HepG2 (cell line): ENCODE results near the gene SLC5A6. TPM values are rescaled to one million over a fixed set of nuclear protein-coding genes. Genes with fewer than 3 reads are reported as not detected.

Experiments used
- DNMT3B ChIP-seq: conservative IDR thresholded peaks from 2 replicates; pipeline ENCODE4 v1.6.1; 2016; ENCODE audit warnings: missing biosample characterization, control low read depth
- GTF3A ChIP-seq: sonication (generic); formaldehyde crosslinking; conservative IDR thresholded peaks from 2 replicates; pipeline ENCODE4 v1.4.0; 2020; ENCODE audit warnings: mild to moderate bottlenecking, missing genetic modification reagents
- HIVEP1 ChIP-seq: sonication (generic); formaldehyde crosslinking; IDR thresholded peaks from 2 replicates; pipeline ENCODE4 v1.4.0; 2020; ENCODE audit warnings: mild to moderate bottlenecking, missing genetic modification reagents
- MXI1 ChIP-seq: IDR thresholded peaks from 3 replicates; pipeline ENCODE4 v1.6.1; 2012; ENCODE audit warnings: low read depth, low read length, inconsistent platforms, borderline replicate concordance
- NR1H2 ChIP-seq: sonication (generic); formaldehyde crosslinking; IDR thresholded peaks from 2 replicates; pipeline ENCODE4 v1.8.1; 2022; ENCODE audit warnings: low read depth, missing genetic modification reagents, borderline replicate concordance
- PHF8 ChIP-seq: sonication (generic); formaldehyde crosslinking; IDR thresholded peaks from 2 replicates; pipeline ENCODE4 v1.5.0; 2020; ENCODE audit warnings: missing genetic modification reagents
- POLR2G ChIP-seq: fragments of 200-400 bp; formaldehyde crosslinking; IDR thresholded peaks from 2 replicates; pipeline ENCODE4 v1.6.1; 2018; ENCODE audit warnings: mild to moderate bottlenecking, low read depth, low read length, moderate library complexity
- RCOR2 ChIP-seq: IDR thresholded peaks from 2 replicates; pipeline ENCODE4 v1.6.1; 2016; ENCODE audit warnings: missing biosample characterization, missing genetic modification reagents
- REST ChIP-seq, 2 experiments: IDR thresholded peaks; 2 replicates each; pipeline ENCODE4 v1.6.1; 2011 to 2012; ENCODE audit warnings: low read length in 2 of 2, borderline replicate concordance in 1 of 2, low read depth in 1 of 2, mild to moderate bottlenecking in 1 of 2, moderate library complexity in 1 of 2
- SP4 ChIP-seq: sonication (generic); formaldehyde crosslinking; IDR thresholded peaks from 2 replicates; pipeline ENCODE4 v1.8.1; 2023; ENCODE audit warnings: mild to moderate bottlenecking, missing genetic modification reagents
- SPEN ChIP-seq: sonication (generic); formaldehyde crosslinking; IDR thresholded peaks from 2 replicates; pipeline ENCODE4 v1.5.1; 2020; ENCODE audit warnings: low read depth, mild to moderate bottlenecking, missing genetic modification reagents
- YEATS4 ChIP-seq: sonication (generic); formaldehyde crosslinking; IDR thresholded peaks from 2 replicates; pipeline ENCODE4 v1.4.0; 2020; ENCODE audit warnings: missing genetic modification reagents, borderline replicate concordance
- ZFP36 ChIP-seq: fragments of 150-350 bp; IDR thresholded peaks from 2 replicates; pipeline ENCODE4 v1.6.1; 2018; ENCODE audit warnings: borderline replicate concordance, low read length, low read depth; ENCODE audit not compliant: partially characterized antibody
- ZNF17 ChIP-seq: sonication (generic); formaldehyde crosslinking; IDR thresholded peaks from 2 replicates; pipeline ENCODE4 v1.5.0; 2020; ENCODE audit warnings: mild to moderate bottlenecking, missing genetic modification reagents
- ZNF510 ChIP-seq: sonication (generic); formaldehyde crosslinking; IDR thresholded peaks from 2 replicates; pipeline ENCODE4 v1.4.0; 2020; ENCODE audit warnings: low read depth, mild to moderate bottlenecking, missing genetic modification reagents
- ZNF530 ChIP-seq: sonication (generic); formaldehyde crosslinking; IDR thresholded peaks from 2 replicates; pipeline ENCODE4 v1.5.0; 2020; ENCODE audit warnings: low read depth, mild to moderate bottlenecking, missing genetic modification reagents
- ZNF792 ChIP-seq: IDR thresholded peaks from 2 replicates; pipeline ENCODE4 v1.6.1; 2016
- polyA plus RNA-seq, 8 experiments: library from polyadenylated mRNA; depleted of rRNA in 3 of 8; stranded (reverse) in 7 of 8; unstranded in 1 of 8; fragments of >200 nt; fragmentation: Illumina TruSeq in 4 of 8; extraction: Trizol in 4 of 8; gene quantifications; 2 replicates each; pipeline versions ENCODE4 v1.2.1 to v1.2.3, GENCODE V29; 2011 to 2016; ENCODE audit warnings: low read depth in 4 of 8, missing spikeins in 1 of 8, mixed read lengths in 1 of 8; ENCODE audit not compliant: insufficient read depth in 1 of 8
- total RNA-seq, 5 experiments: library from RNA; depleted of rRNA; stranded (reverse); fragments of >200 nt; fragmentation: Illumina TruSeq; extraction: Trizol; gene quantifications; 2 replicates each; pipeline ENCODE4 v1.2.3, GENCODE V29; 2016; ENCODE audit warnings: low read depth in 1 of 5
- TF ChIP-seq, protein P1 (sequence below): sonication (generic); formaldehyde crosslinking; IDR thresholded peaks from 2 replicates; pipeline ENCODE4 v1.5.0; 2020; ENCODE audit warnings: missing genetic modification reagents, mild to moderate bottlenecking, borderline replicate concordance
- TF ChIP-seq, protein P2 (sequence below): sonication (generic); formaldehyde crosslinking; IDR thresholded peaks from 2 replicates; pipeline ENCODE4 v1.5.1; 2020; ENCODE audit warnings: mild to moderate bottlenecking, missing genetic modification reagents
- TF ChIP-seq, protein P3 (sequence below): sonication (generic); formaldehyde crosslinking; conservative IDR thresholded peaks from 2 replicates; pipeline ENCODE4 v1.5.0; 2020; ENCODE audit warnings: missing genetic modification reagents

The SLC5A6 gene
- total and polyA plus RNA-seq, 2 of the 13 experiments (the other 11 are each of a cell fraction or from before 2014, with no cell fraction given), result 135 to 417 TPM

DNA sequence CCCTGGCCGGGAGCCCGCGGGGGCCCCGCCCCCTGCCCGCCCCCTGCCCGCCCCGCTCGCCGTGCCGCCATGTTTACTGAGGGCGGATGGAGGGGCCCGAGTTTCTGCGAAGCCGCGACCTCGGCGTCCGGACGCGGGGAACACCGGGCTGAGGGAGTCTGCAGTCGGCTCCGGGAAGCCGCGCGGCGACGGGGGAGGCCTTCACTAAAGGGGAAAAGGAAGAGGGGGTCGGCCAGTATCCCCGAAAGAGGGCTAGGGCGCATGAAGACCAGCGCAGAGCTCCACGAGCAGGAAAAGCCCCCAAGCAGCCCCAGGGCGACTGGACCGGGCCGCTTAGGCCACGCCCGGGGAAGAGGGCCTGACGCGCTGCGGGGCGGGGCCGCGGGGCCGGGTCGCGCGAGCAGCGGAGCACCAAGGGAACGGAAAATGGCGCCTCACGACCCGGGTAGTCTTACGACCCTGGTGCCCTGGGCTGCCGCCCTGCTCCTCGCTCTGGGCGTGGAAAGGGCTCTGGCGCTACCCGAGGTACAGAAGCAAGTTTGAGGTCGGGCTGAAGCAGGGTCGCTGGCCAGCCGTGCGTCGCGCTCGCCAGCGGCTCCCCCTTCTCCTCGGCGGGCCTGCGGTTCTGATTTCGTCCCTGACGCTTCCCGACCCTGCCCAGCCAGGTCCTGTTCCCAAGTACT, at the start of gene SLC5A6, which contains the start of gene ATRAID (continued):
- TF ChIP-seq RCOR2 (CRISPR knock-in tag) (no peak), ZNF510 (CRISPR knock-in tag) (0 out of 2 replicates have a peak, but pooled peaks have one; percentile 68), YEATS4 (peak; percentile 94), REST (IDR thresholded peaks at IDR 0.05; ENCODE audit: borderline replicate concordance in 1 of 2, low read depth in 1 of 2, low read length in 2 of 2) (peak in 1 of 2 experiments; percentile 75; a peak in 1 of 4 replicates), SPEN (CRISPR knock-in tag) (peak; percentile 61; the same call in 1 of the 2 replicates), NR1H2 (CRISPR knock-in tag) (peak; percentile 57; the same call in 1 of the 2 replicates), ZNF792 (CRISPR knock-in tag) (no peak; the same call in 1 of the 2 replicates), MXI1 (peak; percentile 63; the same call in 1 of the 3 replicates), GTF3A (0 out of 2 replicates have a peak, but pooled peaks have one; percentile 32), DNMT3B (CRISPR knock-in tag) (peak; percentile 22; the same call in 1 of the 2 replicates), ZFP36 (no peak), ZNF17 (CRISPR knock-in tag) (0 out of 2 replicates have a peak, but pooled peaks have one; percentile 56), HIVEP1 (peak; percentile 63; the same call in 1 of the 2 replicates), SP4 (peak; percentile 78), POLR2G (peak; percentile 99), PHF8 (CRISPR knock-in tag) (peak; percentile 98), ZNF530 (CRISPR knock-in tag) (no peak)
- TF ChIP-seq, protein P1, sequence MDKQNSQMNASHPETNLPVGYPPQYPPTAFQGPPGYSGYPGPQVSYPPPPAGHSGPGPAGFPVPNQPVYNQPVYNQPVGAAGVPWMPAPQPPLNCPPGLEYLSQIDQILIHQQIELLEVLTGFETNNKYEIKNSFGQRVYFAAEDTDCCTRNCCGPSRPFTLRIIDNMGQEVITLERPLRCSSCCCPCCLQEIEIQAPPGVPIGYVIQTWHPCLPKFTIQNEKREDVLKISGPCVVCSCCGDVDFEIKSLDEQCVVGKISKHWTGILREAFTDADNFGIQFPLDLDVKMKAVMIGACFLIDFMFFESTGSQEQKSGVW, result no peak; the same call in 1 of the 2 replicates
- TF ChIP-seq, protein P2, sequence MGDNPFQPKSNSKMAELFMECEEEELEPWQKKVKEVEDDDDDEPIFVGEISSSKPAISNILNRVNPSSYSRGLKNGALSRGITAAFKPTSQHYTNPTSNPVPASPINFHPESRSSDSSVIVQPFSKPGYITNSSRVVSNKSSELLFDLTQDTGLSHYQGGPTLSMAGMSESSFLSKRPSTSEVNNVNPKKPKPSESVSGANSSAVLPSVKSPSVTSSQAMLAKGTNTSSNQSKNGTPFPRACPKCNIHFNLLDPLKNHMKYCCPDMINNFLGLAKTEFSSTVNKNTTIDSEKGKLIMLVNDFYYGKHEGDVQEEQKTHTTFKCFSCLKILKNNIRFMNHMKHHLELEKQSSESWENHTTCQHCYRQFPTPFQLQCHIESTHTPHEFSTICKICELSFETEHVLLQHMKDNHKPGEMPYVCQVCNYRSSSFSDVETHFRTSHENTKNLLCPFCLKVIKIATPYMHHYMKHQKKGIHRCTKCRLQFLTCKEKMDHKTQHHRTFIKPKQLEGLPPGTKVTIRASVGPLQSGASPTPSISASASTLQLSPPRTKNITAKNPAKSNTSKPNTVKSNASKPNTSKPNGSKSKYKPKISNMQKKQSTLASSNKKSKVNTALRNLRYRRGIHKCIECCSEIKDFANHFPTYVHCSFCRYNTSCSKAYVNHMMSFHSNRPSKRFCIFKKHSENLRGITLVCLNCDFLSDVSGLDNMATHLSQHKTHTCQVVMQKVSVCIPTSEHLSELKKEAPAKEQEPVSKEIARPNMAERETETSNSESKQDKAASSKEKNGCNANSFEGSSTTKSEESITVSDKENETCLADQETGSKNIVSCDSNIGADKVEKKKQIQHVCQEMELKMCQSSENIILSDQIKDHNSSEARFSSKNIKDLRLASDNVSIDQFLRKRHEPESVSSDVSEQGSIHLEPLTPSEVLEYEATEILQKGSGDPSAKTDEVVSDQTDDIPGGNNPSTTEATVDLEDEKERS (CRISPR knock-in tag), result peak; percentile 86; the same call in 1 of the 2 replicates
- TF ChIP-seq, protein P3, sequence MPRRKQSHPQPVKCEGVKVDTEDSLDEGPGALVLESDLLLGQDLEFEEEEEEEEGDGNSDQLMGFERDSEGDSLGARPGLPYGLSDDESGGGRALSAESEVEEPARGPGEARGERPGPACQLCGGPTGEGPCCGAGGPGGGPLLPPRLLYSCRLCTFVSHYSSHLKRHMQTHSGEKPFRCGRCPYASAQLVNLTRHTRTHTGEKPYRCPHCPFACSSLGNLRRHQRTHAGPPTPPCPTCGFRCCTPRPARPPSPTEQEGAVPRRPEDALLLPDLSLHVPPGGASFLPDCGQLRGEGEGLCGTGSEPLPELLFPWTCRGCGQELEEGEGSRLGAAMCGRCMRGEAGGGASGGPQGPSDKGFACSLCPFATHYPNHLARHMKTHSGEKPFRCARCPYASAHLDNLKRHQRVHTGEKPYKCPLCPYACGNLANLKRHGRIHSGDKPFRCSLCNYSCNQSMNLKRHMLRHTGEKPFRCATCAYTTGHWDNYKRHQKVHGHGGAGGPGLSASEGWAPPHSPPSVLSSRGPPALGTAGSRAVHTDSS (CRISPR knock-in tag), result no peak
